KMS-11 (cell line): Measurements from ENCODE around the gene NTNG2.

Source experiments
- H2AFZ ChIP-seq: fragments of 200-600 bp; sonication (generic); 2 replicates; pipeline ENCODE4 v1.6.1; 2016; ENCODE audit warnings: antibody characterized with exemption, mixed run types, low read depth
- H3K27ac ChIP-seq: fragments of 200-600 bp; sonication (generic); 2 replicates; pipeline ENCODE4 v1.6.1; 2016; ENCODE audit warnings: mild to moderate bottlenecking, mixed run types
- H3K27me3 ChIP-seq: fragments of 200-600 bp; sonication (generic); 2 replicates; pipeline ENCODE4 v1.6.1; 2017; ENCODE audit warnings: mild to moderate bottlenecking, low read depth, mixed run types, moderate library complexity; ENCODE audit not compliant: insufficient read depth
- H3K36me3 ChIP-seq: fragments of 200-600 bp; sonication (generic); 2 replicates; pipeline ENCODE4 v1.6.1; 2017; ENCODE audit warnings: mild to moderate bottlenecking, mixed run types; ENCODE audit not compliant: insufficient read depth
- H3K4me1 ChIP-seq: fragments of 200-600 bp; sonication (generic); 2 replicates; pipeline ENCODE4 v1.6.1; 2016; ENCODE audit warnings: mild to moderate bottlenecking, low read depth, mixed run types; ENCODE audit not compliant: poor library complexity, severe bottlenecking
- H3K4me2 ChIP-seq: fragments of 200-600 bp; sonication (generic); 2 replicates; pipeline ENCODE4 v1.7.0; 2016; ENCODE audit warnings: mild to moderate bottlenecking, mixed run types
- H3K4me3 ChIP-seq: fragments of 200-600 bp; sonication (generic); IDR thresholded peaks from 2 replicates; pipeline ENCODE4 v1.6.1; 2017; ENCODE audit warnings: low read depth, low read length, mixed read lengths; ENCODE audit not compliant: insufficient read depth
- H3K79me2 ChIP-seq: fragments of 200-600 bp; sonication (generic); 2 replicates; pipeline ENCODE4 v1.6.1; 2016; ENCODE audit warnings: low read depth, mixed run types; ENCODE audit not compliant: insufficient read depth
- H3K9ac ChIP-seq: fragments of 200-600 bp; sonication (generic); 2 replicates; pipeline ENCODE4 v1.6.1; 2016; ENCODE audit warnings: mild to moderate bottlenecking, mixed run types
- H4K20me1 ChIP-seq: fragments of 200-600 bp; sonication (generic); 2 replicates; pipeline ENCODE4 v1.6.1; 2016; ENCODE audit warnings: mild to moderate bottlenecking, mixed run types; ENCODE audit not compliant: insufficient read depth
- CTCF ChIP-seq: fragments of 200-600 bp; sonication (generic); conservative IDR thresholded peaks from 2 replicates; pipeline ENCODE4 v1.6.1; 2017; ENCODE audit warnings: low read depth, mild to moderate bottlenecking, antibody characterized with exemption, low read length, moderate library complexity, mixed read lengths

NTNG2 gene

GRCh38 chr9:132182314-132183091, 20.6 kb downstream of the NTNG2 start:
- TF ChIP-seq CTCF = no peak
- Histone ChIP-seq H3K79me2 (no peaks in the 10 kb centered on the region), H3K4me1 (no peaks in the 10 kb centered on the region), H3K4me2 (no peak overlapping the region), H3K4me3 (no peak overlapping the region), H3K9ac (no peak overlapping the region), H3K27me3 (peaks cover 92% of the 10 kb centered on the region), H3K27ac (no peak overlapping the region), H3K36me3 (no peaks in the 10 kb centered on the region), H2AFZ (no peak overlapping the region), H4K20me1 (no peaks in the 10 kb centered on the region)

DNA sequence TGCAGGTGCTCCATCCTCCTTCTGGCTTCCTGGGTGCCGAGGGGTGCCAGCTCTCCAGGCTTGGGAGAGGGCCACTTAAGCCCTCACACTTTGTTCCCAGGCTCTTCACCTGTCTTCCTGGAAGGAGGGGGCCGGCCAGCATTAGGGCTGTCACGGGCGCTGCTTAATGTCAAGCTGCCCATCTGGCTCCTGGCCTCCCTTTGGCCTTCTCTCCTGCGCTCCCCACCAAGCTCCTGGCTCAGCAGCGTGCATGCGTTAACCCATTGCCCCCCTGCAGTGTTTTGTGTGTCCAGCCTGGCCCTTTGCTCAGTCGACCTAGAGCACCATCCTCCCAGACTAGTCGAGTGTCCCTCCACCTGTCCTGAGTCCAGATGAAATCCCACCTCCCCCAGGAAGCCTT, 21.3 kb downstream of the NTNG2 start:
- Histone ChIP-seq H3K4me1 (no peaks in the 10 kb centered on the region), H3K27me3 (peaks cover 92% of the 10 kb centered on the region), H3K9ac (no peak overlapping the region), H3K79me2 (no peaks in the 10 kb centered on the region), H3K4me2 (no peak overlapping the region), H3K4me3 (no peak overlapping the region), H3K27ac (no peak overlapping the region), H4K20me1 (no peaks in the 10 kb centered on the region), H3K36me3 (no peaks in the 10 kb centered on the region), H2AFZ (no peak overlapping the region)
- TF ChIP-seq CTCF = no peak

DNA sequence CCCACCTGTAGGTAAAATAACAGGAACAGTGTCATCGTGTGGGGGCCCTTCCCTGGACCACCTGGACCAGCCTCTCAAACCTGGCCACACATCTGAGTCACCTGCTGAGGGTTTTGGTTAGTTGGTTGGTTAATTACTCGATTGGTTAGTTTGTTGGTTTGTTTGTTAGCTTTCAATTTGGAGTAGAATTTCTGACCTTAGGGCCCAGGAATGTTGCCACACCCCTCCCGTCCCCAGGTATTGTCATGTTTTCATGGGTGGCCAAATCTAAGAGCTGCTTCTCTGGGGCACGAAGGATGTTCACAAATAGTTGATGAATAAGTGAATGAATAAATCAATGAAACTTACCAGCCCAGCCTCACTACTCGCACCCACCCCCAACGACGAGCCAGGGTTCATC, 21.9 kb downstream of the NTNG2 start:
- no peak overlapping the region for H3K9ac ChIP-seq
- H3K4me3 ChIP-seq = no peak overlapping the region
- H3K27ac ChIP-seq = no peak overlapping the region
- no peaks in the 10 kb centered on the region for H3K4me1 ChIP-seq
- TF ChIP-seq CTCF = no peak
- peaks cover 97% of the 10 kb centered on the region for H3K27me3 ChIP-seq
- H3K79me2 ChIP-seq = no peaks in the 10 kb centered on the region
- H4K20me1 ChIP-seq = no peaks in the 10 kb centered on the region
- no peaks in the 10 kb centered on the region for H3K36me3 ChIP-seq
- H2AFZ ChIP-seq = no peak overlapping the region
- no peak overlapping the region for H3K4me2 ChIP-seq

DNA sequence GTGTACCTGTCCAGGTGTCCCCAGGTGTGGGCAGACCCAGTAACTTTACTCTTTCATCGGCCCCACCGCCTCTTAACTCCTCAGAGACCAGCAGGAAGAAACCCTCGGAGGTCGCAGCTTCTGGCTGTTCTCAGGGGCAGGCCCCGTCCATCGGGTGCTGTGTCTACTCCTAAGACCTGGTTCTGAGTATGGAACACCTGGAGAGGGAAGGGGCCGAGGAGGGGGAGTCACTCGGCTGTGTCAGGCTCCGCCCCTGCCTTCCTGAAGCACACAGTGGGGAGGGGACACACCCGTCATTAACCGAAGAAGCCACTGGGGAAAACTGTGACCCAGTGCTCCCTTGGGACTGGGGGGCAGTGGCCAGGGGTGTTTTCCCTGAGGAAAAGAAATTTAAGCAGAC, 22.3 kb downstream of the NTNG2 start:
- H3K4me2 ChIP-seq = no peak overlapping the region
- no peaks in the 10 kb centered on the region for H4K20me1 ChIP-seq
- H3K4me1 ChIP-seq = no peaks in the 10 kb centered on the region
- no peak overlapping the region for H3K9ac ChIP-seq
- H2AFZ ChIP-seq = no peak overlapping the region
- H3K79me2 ChIP-seq = no peaks in the 10 kb centered on the region
- H3K27me3 ChIP-seq = peaks cover 97% of the 10 kb centered on the region
- TF ChIP-seq CTCF = no peak
- H3K36me3 ChIP-seq = no peaks in the 10 kb centered on the region
- no peak overlapping the region for H3K27ac ChIP-seq
- no peak overlapping the region for H3K4me3 ChIP-seq
